Right atrium auricular region (tissue), 2 donors: ENCODE measurements around the gene PPP2R2C. TPM values are rescaled to one million over a fixed set of nuclear protein-coding genes. Genes with fewer than 3 reads are reported as not detected.

Source experiments
- DNase-seq: peaks from one replicate; pipeline ENCODE4 v3.0.0-alpha.2; 2019; ENCODE audit warnings: low spot score
- H3K27ac ChIP-seq, 2 donors: fragments of 200-600 bp; sonication (generic); 1 replicate in 1 of 2; 2 replicates in 1 of 2; pipeline ENCODE4 v1.5.1; 2016 to 2019
- H3K27me3 ChIP-seq, 2 donors: fragments of 200-600 bp; sonication (generic); one replicate each; pipeline versions ENCODE4 v1.5.1 to v1.6.0; 2017 to 2019
- H3K36me3 ChIP-seq: fragments of 200-600 bp; sonication (generic); one replicate; pipeline ENCODE4 v1.5.1; 2016
- H3K4me1 ChIP-seq, 2 donors: fragments of 200-600 bp; sonication (generic); one replicate each; pipeline versions ENCODE4 v1.5.1 to v1.6.0; 2017 to 2019
- H3K4me3 ChIP-seq, 2 donors: fragments of 200-600 bp; sonication (generic); 1 replicate in 1 of 2; 2 replicates in 1 of 2; pipeline ENCODE4 v1.5.1; 2017 to 2019; ENCODE audit warnings: mild to moderate bottlenecking in 1 of 2, moderate library complexity in 1 of 2
- H3K9me3 ChIP-seq, 2 donors: fragments of 200-600 bp; sonication (generic); one replicate each; pipeline ENCODE4 v1.5.1; 2019
- CTCF ChIP-seq, 2 donors: fragments of 200-600 bp; sonication (generic); IDR thresholded peaks; one replicate each; pipeline ENCODE4 v1.5.1; 2019; ENCODE audit warnings: antibody characterized with exemption in 2 of 2
- total RNA-seq, 2 donors: library from RNA; depleted of rRNA; stranded (reverse); fragments of >200 nt; gene quantifications; one replicate each; pipeline ENCODE4 v1.1.0, GENCODE V29; 2016

The PPP2R2C gene
- total RNA-seq, 2 donors from 2014 or later, result 4.6 to 5.7 TPM

- TF ChIP-seq CTCF (IDR thresholded peaks at IDR 0.05), result no peak
- H3K27ac ChIP-seq, result no peak overlapping the region
- DNase-seq, result no peak
- H3K36me3 ChIP-seq, result no peaks in the 10 kb centered on the region
- no peaks in the 10 kb centered on the region for H3K4me1 ChIP-seq
- no peak overlapping the region for H3K4me3 ChIP-seq
- H3K27me3 ChIP-seq, result no peaks in the 10 kb centered on the region
- H3K9me3 ChIP-seq, result peaks cover 0 to 43% of the 10 kb centered on the region in 2 donors
Measured at GRCh38 chr4:6487466-6487865, 15.1 kb upstream of the PPP2R2C start.

DNA sequence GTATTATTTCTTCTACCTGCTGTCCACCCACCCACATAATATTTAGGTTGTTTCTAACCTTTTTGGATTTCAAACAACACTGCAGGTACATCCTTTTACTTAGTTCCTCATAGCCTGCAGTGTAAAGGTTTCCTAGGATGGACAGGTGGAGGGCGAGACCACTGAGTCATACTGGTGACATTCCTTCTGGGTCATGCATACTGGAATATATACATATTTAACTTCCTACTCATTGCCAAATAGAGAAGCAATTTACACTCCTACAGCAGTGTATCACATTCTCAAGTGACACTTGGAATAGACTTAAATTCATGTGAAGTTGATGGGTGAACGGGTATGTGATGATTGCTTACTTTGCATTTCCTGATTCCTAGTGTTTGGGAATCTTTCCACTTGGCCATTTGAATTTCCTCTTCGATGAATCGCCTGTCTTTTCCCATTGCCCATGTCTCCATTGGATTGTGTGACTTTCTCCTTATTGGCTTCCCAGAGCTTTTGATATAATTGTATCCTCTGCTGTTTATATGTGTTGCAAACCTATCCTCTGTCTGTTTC lies 8.2 kb upstream of the PPP2R2C start:
- no peaks in the 10 kb centered on the region for H3K4me1 ChIP-seq
- no peak overlapping the region for H3K27ac ChIP-seq
- H3K9me3 ChIP-seq, result peaks cover 0 to 12% of the 10 kb centered on the region in 2 donors
- TF ChIP-seq CTCF (IDR thresholded peaks at IDR 0.05), result no peak
- no peaks in the 10 kb centered on the region for H3K36me3 ChIP-seq
- H3K4me3 ChIP-seq, result no peak overlapping the region
- no peak for DNase-seq
- H3K27me3 ChIP-seq, result no peaks in the 10 kb centered on the region

DNA sequence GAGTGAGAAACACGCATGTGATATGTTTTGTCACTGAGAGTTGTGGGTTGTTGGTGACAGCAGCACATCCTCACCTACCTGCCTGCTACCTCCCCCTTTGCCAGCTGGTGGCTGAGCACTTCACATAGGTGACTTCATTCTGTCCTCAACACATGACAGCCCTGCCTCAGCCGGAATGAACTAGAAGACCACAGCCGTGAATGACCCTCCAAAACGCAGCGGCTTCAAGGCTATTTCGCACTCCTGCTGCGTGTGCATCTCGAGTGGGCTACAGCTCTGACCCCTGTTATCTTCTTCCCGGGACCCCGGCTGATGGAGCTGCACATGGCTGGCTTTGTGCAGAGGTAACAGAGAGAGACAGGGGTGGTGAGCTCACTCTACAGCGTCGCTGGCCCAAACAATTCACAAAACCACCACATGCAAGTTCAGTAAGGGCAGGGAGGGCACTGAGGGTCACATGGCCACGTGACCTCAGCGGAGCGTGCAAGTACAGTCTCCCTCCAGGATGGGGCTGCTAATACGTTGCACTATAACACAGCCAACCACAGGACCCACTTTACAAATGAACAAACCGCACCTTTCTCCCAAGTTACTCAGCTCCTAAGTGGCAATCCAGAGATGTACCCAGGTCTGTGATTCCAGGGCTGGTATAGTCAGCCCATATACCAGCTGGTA lies 6.3 kb upstream of the PPP2R2C start:
- no peaks in the 10 kb centered on the region for H3K4me1 ChIP-seq
- no peak overlapping the region for H3K27ac ChIP-seq
- H3K27me3 ChIP-seq, result no peaks in the 10 kb centered on the region
- peak; percentile 50 for DNase-seq
- no peak overlapping the region for H3K4me3 ChIP-seq
- H3K9me3 ChIP-seq, result no peaks in the 10 kb centered on the region
- no peak for TF ChIP-seq CTCF (IDR thresholded peaks at IDR 0.05)
- no peaks in the 10 kb centered on the region for H3K36me3 ChIP-seq

DNA sequence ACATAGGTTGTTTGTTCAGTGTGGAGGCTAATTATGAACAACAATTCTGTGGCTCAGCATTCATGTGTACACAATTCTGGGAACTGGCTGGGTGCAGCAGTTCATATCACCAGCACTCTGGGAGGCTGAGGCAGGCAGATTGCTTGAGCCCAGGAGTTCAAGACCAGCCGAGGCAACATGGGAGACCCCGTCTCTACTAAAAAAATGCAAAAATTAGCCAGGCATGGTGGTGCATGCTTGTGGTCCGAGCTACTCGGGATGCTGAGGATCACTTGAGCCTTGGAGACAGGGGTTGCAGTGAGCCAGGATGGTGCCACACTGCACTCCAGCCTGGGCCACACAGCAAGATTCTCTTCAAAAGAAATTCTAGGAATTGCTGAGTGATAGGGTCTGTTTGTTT lies 4.5 kb upstream of the PPP2R2C start:
- H3K36me3 ChIP-seq, result no peaks in the 10 kb centered on the region
- H3K4me3 ChIP-seq, result no peak overlapping the region
- H3K9me3 ChIP-seq, result no peaks in the 10 kb centered on the region
- peak; percentile 21 for DNase-seq
- TF ChIP-seq CTCF (IDR thresholded peaks at IDR 0.05), result no peak
- no peak overlapping the region for H3K27ac ChIP-seq
- H3K4me1 ChIP-seq, result peaks cover 0 to 2% of the 10 kb centered on the region in 2 donors
- H3K27me3 ChIP-seq, result no peaks in the 10 kb centered on the region

- DNase-seq, result peak; percentile 28
- H3K27me3 ChIP-seq, result peaks cover 0 to 4% of the 10 kb centered on the region in 2 donors
- H3K27ac ChIP-seq, result no peak overlapping the region
- no peak overlapping the region for H3K4me3 ChIP-seq
- peaks cover 0 to 13% of the 10 kb centered on the region in 2 donors for H3K4me1 ChIP-seq
- no peak for TF ChIP-seq CTCF (IDR thresholded peaks at IDR 0.05)
- H3K9me3 ChIP-seq, result no peaks in the 10 kb centered on the region
- no peaks in the 10 kb centered on the region for H3K36me3 ChIP-seq
Measured at GRCh38 chr4:6475492-6476020, 3.1 kb upstream of the PPP2R2C start.
